Stimulated activated memory B cell treated with anti-CD40 and anti-IgM and Interleukin-4, amounts not matched to agents 10 μg/mL and 1 μg/mL and 100 μg/mL, for 72 hours (primary cell): ENCODE results near the gene CDC20.
A peak's percentile ranks its signal among the peaks of the same experiment; 100 is the strongest.
"Not testable (repeated sequence)": the region's sequence is repeated elsewhere in the genome, so short reads cannot be mapped to it uniquely, and the experiment has no call there.

Experiments
- ATAC-seq: fragments of 150-1000 bp; cut with Tn5 transposase; 2 replicates; pipeline ENCODE4 v1.10.0; 2021
- H3K27ac Mint-ChIP-seq: one replicate; pipeline ENCODE4 v1.8.0; 2022; ENCODE audit warnings: mild to moderate bottlenecking, mixed read lengths
- H3K27me3 Mint-ChIP-seq: one replicate; pipeline ENCODE4 v1.8.0; 2022; ENCODE audit warnings: mixed read lengths
- H3K36me3 Mint-ChIP-seq: one replicate; pipeline ENCODE4 v1.8.0; 2022; ENCODE audit warnings: mixed read lengths
- H3K4me1 Mint-ChIP-seq: one replicate; pipeline ENCODE4 v1.8.0; 2022; ENCODE audit warnings: mixed read lengths
- H3K4me3 Mint-ChIP-seq: one replicate; pipeline ENCODE4 v1.8.0; 2022; ENCODE audit warnings: mild to moderate bottlenecking, moderate library complexity, mixed read lengths
- H3K9me3 Mint-ChIP-seq: one replicate; pipeline ENCODE4 v1.8.0; 2022; ENCODE audit warnings: mixed read lengths

CDC20 gene

GRCh38 chr1:43379476-43379875 lies 20.7 kb downstream of the CDC20 start:
- H3K36me3 Mint-ChIP-seq: peaks cover 46% of the 10 kb centered on the region
- no peak for ATAC-seq

GRCh38 chr1:43381612-43382011 lies 22.8 kb downstream of the CDC20 start:
- Mint-ChIP-seq H3K36me3 (peaks cover 51% of the 10 kb centered on the region), H3K9me3 (no peaks in the 10 kb centered on the region), H3K27me3 (no peaks in the 10 kb centered on the region), H3K27ac (no peak overlapping the region), H3K4me3 (no peak overlapping the region), H3K4me1 (peaks cover 17% of the 10 kb centered on the region)
- ATAC-seq: no peak

More at GRCh38 chr1:43379476-43379875, 20.7 kb downstream of the CDC20 start:
- Mint-ChIP-seq H3K27me3 (no peaks in the 10 kb centered on the region), H3K4me1 (peaks cover 17% of the 10 kb centered on the region), H3K27ac (no peak overlapping the region), H3K9me3 (no peaks in the 10 kb centered on the region), H3K4me3 (no peak overlapping the region)

DNA sequence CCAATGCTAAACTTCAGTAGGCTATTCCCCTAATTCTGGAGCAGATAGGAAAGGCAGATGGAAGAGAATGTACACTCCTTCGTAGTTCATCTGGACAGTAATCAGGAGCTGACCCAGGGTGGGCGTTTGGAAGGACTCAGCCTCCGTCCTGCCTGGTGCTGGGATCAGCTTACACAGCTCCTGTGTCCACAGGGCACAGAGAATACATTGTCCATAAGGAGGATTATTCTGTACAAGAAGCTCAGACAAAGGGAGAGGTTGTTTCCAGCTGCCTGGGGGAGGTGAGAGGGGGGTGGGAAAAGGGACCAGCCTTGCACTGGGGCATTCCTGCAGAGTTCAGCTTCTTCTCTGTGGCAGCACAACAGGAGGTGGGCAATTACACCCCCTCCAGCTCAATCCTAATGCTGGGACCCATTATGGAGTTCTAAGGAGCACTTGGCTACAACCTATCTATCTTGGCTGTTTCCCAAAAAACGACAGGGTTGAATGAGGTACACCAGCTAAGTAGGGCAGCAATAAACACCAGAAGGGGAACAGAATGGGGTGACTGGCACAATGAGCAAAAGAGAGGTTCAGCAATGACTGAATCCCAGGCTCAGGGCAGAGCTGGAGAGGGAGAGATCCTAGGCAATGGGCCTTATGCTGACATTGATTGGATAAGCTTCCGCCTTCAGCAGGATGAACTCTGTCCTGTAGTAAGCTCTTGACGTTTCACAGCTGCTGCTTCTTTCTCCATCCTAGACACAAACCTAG lies 23.4 kb downstream of the CDC20 start:
- peaks cover 18% of the 10 kb centered on the region for H3K4me1 Mint-ChIP-seq
- no peaks in the 10 kb centered on the region for H3K27me3 Mint-ChIP-seq
- ATAC-seq: no peak
- no peak overlapping the region for H3K27ac Mint-ChIP-seq
- no peaks in the 10 kb centered on the region for H3K9me3 Mint-ChIP-seq
- no peak overlapping the region for H3K4me3 Mint-ChIP-seq
- peaks cover 53% of the 10 kb centered on the region for H3K36me3 Mint-ChIP-seq

DNA sequence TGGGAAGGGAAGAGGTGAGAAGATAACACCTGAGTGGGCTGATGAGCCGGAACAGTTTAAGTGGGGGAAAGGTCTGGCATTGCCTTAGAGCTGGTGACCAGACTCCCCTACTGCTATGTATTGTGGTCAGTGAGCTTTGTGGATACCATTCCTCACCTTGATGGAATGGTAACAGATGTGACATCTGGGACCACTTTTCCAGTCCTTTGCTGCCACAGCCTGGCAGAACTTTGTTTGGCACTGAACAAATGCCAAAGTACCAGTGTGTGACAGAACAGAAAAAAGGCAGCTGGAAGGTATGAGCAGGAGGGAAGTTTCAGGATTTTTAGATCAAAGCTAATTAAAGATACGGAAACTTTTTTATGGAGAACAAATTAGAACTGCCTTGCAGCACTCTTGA lies 24.7 kb downstream of the CDC20 start:
- Mint-ChIP-seq H3K27ac (no peak overlapping the region), H3K27me3 (no peaks in the 10 kb centered on the region), H3K4me3 (no peak overlapping the region), H3K9me3 (no peaks in the 10 kb centered on the region), H3K4me1 (peaks cover 22% of the 10 kb centered on the region), H3K36me3 (peaks cover 53% of the 10 kb centered on the region)
- ATAC-seq: no peak

GRCh38 chr1:43386676-43387075 lies 27.9 kb downstream of the CDC20 start:
- Mint-ChIP-seq H3K9me3 (no peaks in the 10 kb centered on the region), H3K36me3 (peaks cover 35% of the 10 kb centered on the region), H3K4me1 (peaks cover 26% of the 10 kb centered on the region), H3K27me3 (no peaks in the 10 kb centered on the region), H3K27ac (no peak overlapping the region), H3K4me3 (no peak overlapping the region)
- no peak for ATAC-seq

- Mint-ChIP-seq H3K36me3 (peaks cover 24% of the 10 kb centered on the region), H3K9me3 (no peaks in the 10 kb centered on the region), H3K27ac (peak overlapping the region; percentile 92), H3K27me3 (no peaks in the 10 kb centered on the region), H3K4me1 (peaks cover 31% of the 10 kb centered on the region), H3K4me3 (peak overlapping the region; percentile 94)
- ATAC-seq: no peak
Measured at GRCh38 chr1:43387976-43388599, 29.3 kb downstream of the CDC20 start.

DNA sequence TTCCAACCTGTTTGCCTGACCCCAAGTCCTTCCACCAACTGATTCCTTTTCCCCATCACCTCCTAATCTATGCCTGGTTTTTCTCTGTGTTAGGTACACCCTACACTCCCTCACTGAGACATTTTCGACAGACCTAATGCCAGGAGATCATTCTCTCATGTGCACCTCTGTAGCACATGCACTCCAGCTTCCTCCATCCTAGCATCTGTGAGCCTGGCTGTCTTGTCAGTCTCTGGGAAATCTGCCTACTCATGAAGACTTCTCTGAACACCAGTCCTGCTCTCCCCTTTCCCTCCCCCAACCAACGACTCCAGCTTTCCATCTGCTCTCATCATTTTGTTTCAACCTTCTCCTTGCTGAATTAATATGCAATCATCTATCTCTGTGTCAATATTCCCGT lies 29.8 kb downstream of the CDC20 start:
- peaks cover 20% of the 10 kb centered on the region for H3K36me3 Mint-ChIP-seq
- no peaks in the 10 kb centered on the region for H3K27me3 Mint-ChIP-seq
- ATAC-seq: no peak
- peak overlapping the region; percentile 92 for H3K27ac Mint-ChIP-seq
- H3K4me3 Mint-ChIP-seq: peak overlapping the region; percentile 94
- H3K9me3 Mint-ChIP-seq: no peaks in the 10 kb centered on the region
- H3K4me1 Mint-ChIP-seq: peaks cover 37% of the 10 kb centered on the region

DNA sequence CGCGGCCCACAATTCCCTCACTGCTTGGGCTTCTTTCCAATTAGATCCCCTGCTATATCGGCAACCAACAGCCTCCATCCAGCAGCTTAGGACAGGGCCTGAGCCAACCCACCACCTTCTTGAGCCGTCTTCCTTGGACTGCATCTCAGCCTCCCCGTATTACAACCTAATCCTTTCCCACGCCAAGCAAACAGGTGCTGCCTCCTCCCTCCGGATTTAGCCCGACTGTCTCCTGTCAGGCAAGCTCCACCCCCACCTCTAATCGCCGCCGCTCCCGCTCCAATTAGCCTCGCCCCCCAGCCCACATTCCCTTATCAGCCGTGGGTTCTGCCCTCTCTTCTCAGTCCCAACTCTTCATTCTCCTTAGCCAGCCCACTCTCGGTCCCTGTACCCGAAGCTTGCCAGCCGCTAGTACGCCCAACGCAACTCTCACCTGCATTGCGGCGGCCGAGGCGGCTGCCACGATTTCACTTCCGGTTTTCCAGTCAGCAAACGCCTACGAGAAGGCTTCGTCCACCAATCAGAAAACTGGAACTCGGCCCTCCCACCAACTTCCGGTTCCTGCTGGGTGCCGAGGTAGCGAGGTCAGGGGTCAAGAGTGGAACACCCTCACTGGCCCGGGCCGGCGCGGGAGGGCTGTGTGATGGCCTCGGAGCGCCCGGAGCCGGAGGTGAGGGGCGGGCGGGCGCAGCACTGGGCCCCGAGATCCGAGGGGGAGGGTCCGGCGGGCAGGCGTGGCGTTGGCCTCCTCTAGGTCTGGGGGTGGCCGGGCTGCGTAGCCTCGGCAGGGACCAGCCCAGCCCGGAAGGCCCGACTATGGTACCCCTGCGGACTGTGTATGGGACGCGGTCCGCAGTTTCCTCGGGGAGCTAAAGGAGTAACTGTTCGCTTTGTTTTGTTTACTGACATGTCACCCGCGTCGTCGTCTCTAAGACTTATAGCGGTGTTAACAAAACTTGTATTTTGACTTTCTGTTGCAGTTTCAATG lies 30.8 kb downstream of the CDC20 start, which contains the start of the genes MED8 and SZT2:
TSS of gene MED8 (minus strand) at position 475 of the 988 bp plus-strand sequence. CDS start at position 439, 36 bp downstream.
TSS of gene SZT2 (plus strand) at position 574 of the 988 bp plus-strand sequence. CDS start at position 644, 70 bp downstream.
- peak within 1 kb of the TSS; percentile 92 for H3K27ac Mint-ChIP-seq
- ATAC-seq: peak; percentile 97
- H3K4me1 Mint-ChIP-seq: peaks cover 40% of the 10 kb centered on the region
- H3K36me3 Mint-ChIP-seq: peaks cover 23% of the 10 kb centered on the region
- no peaks in the 10 kb centered on the region for H3K27me3 Mint-ChIP-seq
- H3K4me3 Mint-ChIP-seq: peak within 1 kb of the TSS; percentile 94
- H3K9me3 Mint-ChIP-seq: no peaks in the 10 kb centered on the region

GRCh38 chr1:43392702-43393101 lies 33.9 kb downstream of the CDC20 start:
- H3K27me3 Mint-ChIP-seq: no peaks in the 10 kb centered on the region
- ATAC-seq: no peak

GRCh38 chr1:43395523-43395922 lies 36.7 kb downstream of the CDC20 start:
- H3K9me3 Mint-ChIP-seq: no peaks in the 10 kb centered on the region
- no peaks in the 10 kb centered on the region for H3K27me3 Mint-ChIP-seq
- H3K4me1 Mint-ChIP-seq: peaks cover 25% of the 10 kb centered on the region
- no peak overlapping the region for H3K27ac Mint-ChIP-seq
- H3K4me3 Mint-ChIP-seq: no peak overlapping the region
- no peak for ATAC-seq
- peaks cover 27% of the 10 kb centered on the region for H3K36me3 Mint-ChIP-seq

More at GRCh38 chr1:43392702-43393101, 33.9 kb downstream of the CDC20 start:
- Mint-ChIP-seq H3K4me3 (no peak overlapping the region), H3K9me3 (no peaks in the 10 kb centered on the region), H3K36me3 (peaks cover 27% of the 10 kb centered on the region), H3K27ac (no peak overlapping the region), H3K4me1 (peaks cover 39% of the 10 kb centered on the region)

DNA sequence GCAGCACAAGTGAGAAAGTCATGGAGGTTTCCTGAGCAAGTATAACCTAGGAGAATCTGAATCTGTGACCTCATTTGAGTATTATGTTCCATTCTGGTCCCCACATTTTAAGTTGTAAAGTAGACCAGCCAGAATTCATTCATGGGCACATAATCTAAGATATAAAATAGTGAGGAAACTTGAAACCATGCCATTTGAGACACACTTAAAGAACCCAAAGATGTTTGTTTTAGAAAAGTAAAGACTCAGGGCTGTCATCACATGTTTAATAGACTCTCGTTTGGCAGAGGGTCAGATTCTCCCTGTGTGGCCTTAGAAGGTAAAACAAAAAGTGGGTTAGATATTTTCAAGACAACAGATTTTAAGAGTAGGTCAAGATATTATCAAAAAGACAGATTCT lies 37.3 kb downstream of the CDC20 start:
- no peak overlapping the region for H3K27ac Mint-ChIP-seq
- no peak for ATAC-seq
- no peaks in the 10 kb centered on the region for H3K9me3 Mint-ChIP-seq
- peaks cover 27% of the 10 kb centered on the region for H3K36me3 Mint-ChIP-seq
- no peak overlapping the region for H3K4me3 Mint-ChIP-seq
- no peaks in the 10 kb centered on the region for H3K27me3 Mint-ChIP-seq
- peaks cover 25% of the 10 kb centered on the region for H3K4me1 Mint-ChIP-seq

DNA sequence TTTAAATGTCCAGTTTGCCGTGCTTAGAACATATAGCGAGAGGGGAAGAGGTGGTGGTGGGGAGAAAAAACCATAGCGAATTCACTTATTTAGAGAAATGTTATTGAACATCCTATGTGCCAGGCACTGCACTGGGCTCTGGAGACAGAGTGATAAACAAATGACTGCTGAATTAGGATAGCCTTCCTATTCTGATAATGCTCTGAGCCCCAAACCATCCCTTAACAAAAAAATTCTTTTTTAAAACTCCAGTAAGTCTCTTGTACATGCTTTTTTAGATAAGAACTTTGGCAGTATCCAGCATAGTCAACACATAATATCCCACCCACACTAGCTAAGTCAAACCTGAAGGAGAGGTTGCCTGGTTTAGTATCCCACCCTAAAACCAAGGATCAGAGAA lies 39.4 kb downstream of the CDC20 start:
- Mint-ChIP-seq H3K27ac (no peak overlapping the region), H3K9me3 (no peaks in the 10 kb centered on the region), H3K27me3 (no peaks in the 10 kb centered on the region), H3K4me3 (no peak overlapping the region), H3K4me1 (peaks cover 29% of the 10 kb centered on the region), H3K36me3 (peaks cover 44% of the 10 kb centered on the region)
- ATAC-seq: no peak

- H3K9me3 Mint-ChIP-seq, H3K4me3 Mint-ChIP-seq, ATAC-seq, H3K27me3 Mint-ChIP-seq, H3K27ac Mint-ChIP-seq: not testable (repeated sequence)
- Mint-ChIP-seq H3K36me3 (peaks cover 53% of the 10 kb centered on the region), H3K4me1 (peaks cover 21% of the 10 kb centered on the region)
Measured at GRCh38 chr1:43400441-43400840, 41.7 kb downstream of the CDC20 start.

DNA sequence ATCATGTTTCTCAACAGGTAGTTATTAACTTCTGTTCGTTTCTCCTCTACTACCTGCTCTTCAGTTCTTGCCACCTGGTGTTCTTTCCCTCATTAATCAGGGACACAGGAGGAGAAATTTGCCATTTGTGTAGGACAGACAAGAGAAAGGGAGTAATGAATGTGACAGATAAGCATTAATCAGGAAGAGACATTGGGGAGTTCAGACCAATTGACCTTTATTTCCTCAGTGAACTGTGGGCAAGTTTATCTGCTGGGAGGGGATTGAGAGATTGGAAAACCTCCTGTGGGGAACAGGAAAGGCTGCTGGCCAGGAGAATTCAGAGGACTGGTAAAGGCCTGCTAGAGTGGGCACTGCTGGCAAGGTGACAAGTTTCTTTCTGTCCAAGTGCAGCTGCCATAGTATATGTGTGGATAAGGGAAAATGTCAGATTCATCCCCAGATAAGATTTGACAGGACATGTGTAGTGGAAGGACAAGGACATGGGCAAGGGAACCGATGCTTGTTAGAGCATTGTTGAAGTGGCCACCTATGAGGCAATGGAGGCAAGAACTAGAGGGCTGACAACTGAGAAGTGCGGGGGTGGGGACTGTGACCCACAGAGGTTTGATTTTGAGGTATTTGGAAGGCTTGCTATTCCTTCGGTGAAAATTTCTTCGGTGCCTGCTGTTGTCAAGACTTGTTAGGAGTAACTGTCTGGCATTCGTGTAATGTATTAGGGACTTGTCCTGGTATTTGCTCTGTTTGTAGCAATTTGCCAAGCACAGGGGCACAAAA lies 43.5 kb downstream of the CDC20 start:
- no peak for ATAC-seq
- no peaks in the 10 kb centered on the region for H3K27me3 Mint-ChIP-seq
- no peaks in the 10 kb centered on the region for H3K9me3 Mint-ChIP-seq
- H3K4me1 Mint-ChIP-seq: peaks cover 17% of the 10 kb centered on the region
- H3K4me3 Mint-ChIP-seq: no peak overlapping the region
- H3K36me3 Mint-ChIP-seq: peaks cover 54% of the 10 kb centered on the region
- H3K27ac Mint-ChIP-seq: no peak overlapping the region
